CD4-positive, alpha-beta T cell (primary cell): ENCODE results near the gene UGT1A1. TPM values are rescaled to one million over a fixed set of nuclear protein-coding genes. Genes with fewer than 3 reads are reported as not detected.

Experiments used
- ATAC-seq: fragments of 200-7000 bp; cut with Tn5 transposase; one replicate; pipeline ENCODE4 v1.10.0; 2022; ENCODE audit warnings: mild to moderate bottlenecking; ENCODE audit not compliant: poor library complexity
- CTCF ChIA-PET: fragments of 350-600 bp; sonication (Branson Sonifier 250); formaldehyde crosslinking; loops from one replicate; lab custom pipeline; 2021; ENCODE audit warnings: antibody characterized with exemption, inconsistent platforms; lab: Charles Lee
- POLR2A ChIA-PET: fragments of 350-600 bp; sonication (Branson Sonifier 250); formaldehyde crosslinking; loops from one replicate; lab custom pipeline; 2021; ENCODE audit warnings: antibody characterized with exemption, inconsistent platforms; lab: Charles Lee
- DNase-seq, 14 experiments: peaks; one replicate each; pipeline ENCODE4 v3.0.0-alpha.2; 2013 to 2020; ENCODE audit warnings: mixed read lengths in 2 of 14
- H3K27ac ChIP-seq, 2 donors: one replicate each; pipeline versions ENCODE4 v1.5.1 to v1.7.0; 2013; ENCODE audit warnings: low read length in 2 of 2, low read depth in 1 of 2, mild to moderate bottlenecking in 1 of 2
- H3K27me3 ChIP-seq, 2 experiments: 1 replicate in 1 of 2; 2 replicates in 1 of 2; pipeline versions ENCODE4 v1.6.1 to v1.7.0; 2013; ENCODE audit warnings: low read length in 2 of 2, control low read depth in 1 of 2, mild to moderate bottlenecking in 1 of 2, moderate library complexity in 1 of 2; ENCODE audit not compliant: insufficient read depth in 2 of 2, control insufficient read depth in 1 of 2
- H3K36me3 ChIP-seq: one replicate; pipeline ENCODE4 v1.6.1; 2013; ENCODE audit warnings: low read length, control low read depth; ENCODE audit not compliant: insufficient read depth
- H3K4me1 ChIP-seq: one replicate; pipeline ENCODE4 v1.6.1; 2013; ENCODE audit warnings: low read length, control low read depth; ENCODE audit not compliant: insufficient read depth
- H3K4me3 ChIP-seq: one replicate; pipeline ENCODE4 v1.5.1; 2013; ENCODE audit warnings: mild to moderate bottlenecking, low read length, moderate library complexity
- H3K9me3 ChIP-seq, 2 experiments: 1 replicate in 1 of 2; 2 replicates in 1 of 2; pipeline versions ENCODE4 v1.6.1 to v1.7.0; 2013; ENCODE audit warnings: low read length in 2 of 2, mild to moderate bottlenecking in 2 of 2, control low read depth in 1 of 2, moderate library complexity in 1 of 2; ENCODE audit not compliant: control insufficient read depth in 1 of 2, insufficient read depth in 1 of 2
- H3K27ac Mint-ChIP-seq: one replicate; pipeline ENCODE4 v1.8.0; 2020; ENCODE audit warnings: mixed read lengths
- H3K27me3 Mint-ChIP-seq: one replicate; pipeline ENCODE4 v1.8.0; 2021; ENCODE audit warnings: mixed read lengths
- H3K36me3 Mint-ChIP-seq: one replicate; pipeline ENCODE4 v1.8.0; 2021; ENCODE audit warnings: low read depth, mixed read lengths
- H3K4me1 Mint-ChIP-seq: one replicate; pipeline ENCODE4 v1.8.0; 2021; ENCODE audit warnings: low read depth, mixed read lengths
- H3K4me3 Mint-ChIP-seq: one replicate; pipeline ENCODE4 v1.8.0; 2020; ENCODE audit warnings: mild to moderate bottlenecking, mixed read lengths
- H3K9me3 Mint-ChIP-seq: one replicate; pipeline ENCODE4 v1.8.0; 2020; ENCODE audit warnings: mixed read lengths
- intact Hi-C, 2 experiments: fragments of 100-400 bp; cut with DNase I in 1 of 2; cut with micrococcal nuclease in 1 of 2; formaldehyde crosslinking; loops; one replicate each; pipeline versions ENCODE4 v1.15.1 to v1.9.0; 2023 to 2025; cut with DNase I, micrococcal nuclease
- total RNA-seq, 174 experiments: library from RNA in 2 of 174; stranded (reverse) in 2 of 174; gene quantifications; one replicate each; pipeline ENCODE4 v1.2.3 and lab custom pipeline; 2021 to 2026
- TF ChIP-seq, protein P1 (sequence below): fragments of 200-600 bp; IDR thresholded peaks from one replicate; pipeline ENCODE4 v1.8.0; 2022; ENCODE audit warnings: antibody characterized with exemption, mild to moderate bottlenecking

UGT1A1 gene
- total RNA-seq, 2 experiments from 2014 or later = not detected

DNA sequence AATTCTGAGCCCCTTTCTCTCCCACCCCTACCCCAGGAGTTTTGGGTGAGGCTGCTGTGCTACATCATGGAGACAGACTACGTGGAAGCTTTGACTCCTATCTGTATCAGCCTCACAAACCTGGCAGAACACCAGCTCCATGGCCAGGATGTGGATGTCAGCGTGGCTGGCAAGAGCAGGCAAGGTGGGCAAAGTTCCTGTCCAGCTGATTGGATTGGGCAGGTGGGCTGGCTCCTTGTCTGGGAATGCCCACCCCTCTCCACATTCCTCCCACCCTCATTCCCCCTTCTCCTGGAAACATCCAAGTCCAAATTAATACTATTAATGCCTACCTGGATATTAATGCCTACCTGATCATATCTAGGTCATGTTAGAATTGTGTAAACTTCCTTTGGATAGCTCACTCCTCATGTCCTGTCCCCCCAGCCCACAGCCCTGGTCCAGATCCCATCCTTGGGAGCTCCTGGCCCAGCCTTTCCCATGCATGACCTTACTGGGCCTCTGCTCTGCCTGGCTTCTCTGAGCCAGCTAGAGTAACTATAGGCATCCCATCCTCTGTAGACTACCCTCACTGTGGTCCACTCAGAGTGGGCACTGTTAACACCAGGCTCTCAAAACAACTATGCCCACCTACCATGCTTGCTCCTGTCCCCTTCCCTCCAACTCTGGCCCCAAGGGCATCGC lies 42.2 kb downstream of the UGT1A1 start:
- POLR2A ChIA-PET = no interaction called here
- peaks cover 15% of the 10 kb centered on the region for H3K27me3 Mint-ChIP-seq

DNA sequence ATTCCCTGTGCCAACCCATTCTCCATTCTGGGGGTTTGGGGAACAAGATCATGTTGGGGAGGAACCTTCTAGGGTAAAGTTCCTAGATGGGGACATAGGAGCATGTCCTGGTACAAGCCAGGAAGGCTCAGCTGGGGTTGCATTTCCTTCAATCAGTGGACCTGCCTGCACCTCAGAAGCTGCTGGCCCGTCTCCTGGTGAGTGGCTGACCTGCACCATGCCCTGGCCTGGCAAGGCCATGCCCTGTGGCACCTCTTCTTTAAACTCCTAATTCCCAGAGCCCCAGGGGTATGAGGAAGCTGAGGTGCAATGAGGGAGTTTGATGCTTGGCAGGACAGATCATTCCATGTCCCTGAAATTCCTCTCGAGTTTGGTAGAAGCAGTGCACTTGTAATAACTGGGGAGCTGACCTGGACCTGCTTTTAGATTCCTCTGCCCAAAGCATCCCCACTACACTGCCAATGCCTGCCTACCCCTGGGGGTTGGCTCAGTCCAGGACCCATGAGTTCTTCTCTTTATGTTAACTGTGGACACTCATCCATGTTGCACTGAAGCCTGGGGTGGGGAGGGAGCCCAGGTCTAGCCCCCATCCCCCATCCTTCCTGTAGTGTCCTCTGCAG lies 43.3 kb downstream of the UGT1A1 start:
- Histone ChIP-seq H3K36me3 (no peaks in the 10 kb centered on the region), H3K9me3 (no peaks in the 10 kb centered on the region), H3K4me3 (no peak overlapping the region), H3K27ac (no peak overlapping the region), H3K4me1 (no peaks in the 10 kb centered on the region), H3K27me3 (peaks cover 3 to 6% of the 10 kb centered on the region in 2 experiments)
- Mint-ChIP-seq H3K27ac (no peak overlapping the region), H3K36me3 (no peaks in the 10 kb centered on the region), H3K4me1 (no peaks in the 10 kb centered on the region), H3K9me3 (peaks cover 4% of the 10 kb centered on the region), H3K4me3 (no peak overlapping the region), H3K27me3 (peaks cover 15% of the 10 kb centered on the region)
- intact Hi-C loops = no loop called here
- POLR2A ChIA-PET = no interaction called here
- DNase-seq (no peak), ATAC-seq (no peak)
- TF ChIP-seq, protein P1, sequence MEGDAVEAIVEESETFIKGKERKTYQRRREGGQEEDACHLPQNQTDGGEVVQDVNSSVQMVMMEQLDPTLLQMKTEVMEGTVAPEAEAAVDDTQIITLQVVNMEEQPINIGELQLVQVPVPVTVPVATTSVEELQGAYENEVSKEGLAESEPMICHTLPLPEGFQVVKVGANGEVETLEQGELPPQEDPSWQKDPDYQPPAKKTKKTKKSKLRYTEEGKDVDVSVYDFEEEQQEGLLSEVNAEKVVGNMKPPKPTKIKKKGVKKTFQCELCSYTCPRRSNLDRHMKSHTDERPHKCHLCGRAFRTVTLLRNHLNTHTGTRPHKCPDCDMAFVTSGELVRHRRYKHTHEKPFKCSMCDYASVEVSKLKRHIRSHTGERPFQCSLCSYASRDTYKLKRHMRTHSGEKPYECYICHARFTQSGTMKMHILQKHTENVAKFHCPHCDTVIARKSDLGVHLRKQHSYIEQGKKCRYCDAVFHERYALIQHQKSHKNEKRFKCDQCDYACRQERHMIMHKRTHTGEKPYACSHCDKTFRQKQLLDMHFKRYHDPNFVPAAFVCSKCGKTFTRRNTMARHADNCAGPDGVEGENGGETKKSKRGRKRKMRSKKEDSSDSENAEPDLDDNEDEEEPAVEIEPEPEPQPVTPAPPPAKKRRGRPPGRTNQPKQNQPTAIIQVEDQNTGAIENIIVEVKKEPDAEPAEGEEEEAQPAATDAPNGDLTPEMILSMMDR = no peak
- CTCF ChIA-PET = no interaction called here

More for the DNA sequence above, 42.2 kb downstream of the UGT1A1 start:
- DNase-seq (no peak), ATAC-seq (no peak)
- TF ChIP-seq, protein P1 = no peak
- Histone ChIP-seq H3K4me3 (no peak overlapping the region), H3K9me3 (no peaks in the 10 kb centered on the region), H3K27me3 (peaks cover 3 to 4% of the 10 kb centered on the region in 2 experiments), H3K36me3 (no peaks in the 10 kb centered on the region), H3K27ac (no peak overlapping the region), H3K4me1 (no peaks in the 10 kb centered on the region)
- Mint-ChIP-seq H3K4me1 (no peaks in the 10 kb centered on the region), H3K27ac (no peak overlapping the region), H3K4me3 (no peak overlapping the region), H3K36me3 (no peaks in the 10 kb centered on the region), H3K9me3 (peaks cover 4% of the 10 kb centered on the region)
- intact Hi-C loops = no loop called here
- CTCF ChIA-PET = no interaction called here

DNA sequence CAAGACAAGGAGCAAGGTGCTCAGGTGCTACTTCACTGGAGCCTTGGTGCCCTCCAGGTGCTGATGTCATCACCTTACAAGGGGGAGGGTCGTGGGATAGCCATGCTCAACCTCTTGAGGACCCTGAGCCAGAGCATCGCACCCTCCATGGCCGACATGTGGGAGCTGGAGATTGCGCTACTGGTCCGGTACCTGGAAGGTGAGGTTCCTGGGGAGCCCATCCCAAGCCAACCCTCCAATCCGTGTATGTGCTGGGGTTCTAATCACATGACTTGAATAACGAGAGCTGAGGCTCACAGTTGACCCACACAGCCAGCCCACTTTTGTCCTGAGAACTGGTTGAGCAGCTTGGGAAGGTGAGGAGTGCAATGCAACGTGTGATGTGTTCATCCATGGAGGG lies 43.9 kb downstream of the UGT1A1 start:
- H3K36me3 ChIP-seq = no peaks in the 10 kb centered on the region
- H3K4me1 Mint-ChIP-seq = no peaks in the 10 kb centered on the region
- peaks cover 4% of the 10 kb centered on the region for H3K9me3 Mint-ChIP-seq
- H3K27me3 ChIP-seq = peaks cover 3 to 12% of the 10 kb centered on the region in 2 experiments
- no peak overlapping the region for H3K27ac ChIP-seq
- POLR2A ChIA-PET = no interaction called here
- intact Hi-C loops = no loop called here
- no peaks in the 10 kb centered on the region for H3K9me3 ChIP-seq
- H3K4me3 ChIP-seq = no peak overlapping the region
- DNase-seq (no peak), ATAC-seq (no peak)
- no peaks in the 10 kb centered on the region for H3K36me3 Mint-ChIP-seq
- H3K4me1 ChIP-seq = no peaks in the 10 kb centered on the region
- H3K27ac Mint-ChIP-seq = no peak overlapping the region
- CTCF ChIA-PET = no interaction called here
- no peak overlapping the region for H3K4me3 Mint-ChIP-seq
- TF ChIP-seq, protein P1 = no peak
- peaks cover 15% of the 10 kb centered on the region for H3K27me3 Mint-ChIP-seq
